Hepatocyte (in vitro differentiated cells): ENCODE measurements around the gene PAX5. TPM values are rescaled to one million over a fixed set of nuclear protein-coding genes. Genes with fewer than 3 reads are reported as not detected.

ENCODE experiments used
- DNase-seq: peaks from one replicate; pipeline ENCODE4 v3.0.0-alpha.2; 2016; ENCODE audit warnings: low spot score
- H2AFZ ChIP-seq: fragments of 200-600 bp; sonication (generic); 2 replicates; pipeline ENCODE4 v1.6.0; 2016; ENCODE audit warnings: antibody characterized with exemption, mild to moderate bottlenecking
- H3K27ac ChIP-seq: fragments of 200-600 bp; sonication (generic); 2 replicates; pipeline ENCODE4 v1.5.1; 2016; ENCODE audit warnings: mild to moderate bottlenecking
- H3K27me3 ChIP-seq: fragments of 200-600 bp; sonication (generic); 2 replicates; pipeline ENCODE4 v1.6.1; 2016
- H3K36me3 ChIP-seq: fragments of 200-600 bp; sonication (generic); replicated peaks from 2 replicates; pipeline ENCODE4 v1.5.1; 2016; ENCODE audit warnings: low read depth; ENCODE audit not compliant: insufficient read depth
- H3K4me1 ChIP-seq: fragments of 200-600 bp; sonication (generic); 2 replicates; pipeline ENCODE4 v1.5.1; 2016; ENCODE audit warnings: mild to moderate bottlenecking, moderate library complexity; ENCODE audit not compliant: insufficient read depth
- H3K4me2 ChIP-seq: fragments of 200-600 bp; sonication (generic); 2 replicates; pipeline ENCODE4 v1.6.0; 2016
- H3K4me3 ChIP-seq: fragments of 200-600 bp; sonication (generic); 2 replicates; pipeline ENCODE4 v1.5.1; 2016; ENCODE audit warnings: mild to moderate bottlenecking
- H3K79me2 ChIP-seq: fragments of 200-600 bp; sonication (generic); 2 replicates; pipeline ENCODE4 v1.6.0; 2017; ENCODE audit warnings: mild to moderate bottlenecking
- H3K9me2 ChIP-seq: fragments of 200-600 bp; sonication (generic); replicated peaks from 2 replicates; pipeline ENCODE4 v1.6.0; 2017; ENCODE audit warnings: mild to moderate bottlenecking; ENCODE audit not compliant: insufficient read depth
- H3K9me3 ChIP-seq: fragments of 200-600 bp; sonication (generic); 2 replicates; pipeline ENCODE4 v1.5.1; 2016; ENCODE audit warnings: low read depth, mild to moderate bottlenecking
- H4K20me1 ChIP-seq: fragments of 200-600 bp; sonication (generic); 2 replicates; pipeline ENCODE4 v1.6.0; 2016; ENCODE audit warnings: mild to moderate bottlenecking; ENCODE audit not compliant: insufficient read depth, poor library complexity, severe bottlenecking
- CTCF ChIP-seq: fragments of 200-600 bp; sonication (generic); IDR thresholded peaks from 2 replicates; pipeline ENCODE4 v1.5.1; 2016; ENCODE audit warnings: antibody characterized with exemption, mild to moderate bottlenecking; ENCODE audit not compliant: poor library complexity
- EZH2 ChIP-seq: fragments of 200-600 bp; sonication (generic); IDR thresholded peaks from 2 replicates; pipeline ENCODE4 v1.6.1; 2016; ENCODE audit warnings: antibody characterized with exemption, mild to moderate bottlenecking, borderline replicate concordance
- EZH2phosphoT487 ChIP-seq: fragments of 200-600 bp; sonication (generic); IDR thresholded peaks from one replicate; pipeline ENCODE4 v1.6.1; 2018; ENCODE audit warnings: antibody characterized with exemption, mild to moderate bottlenecking, low read depth, moderate library complexity; ENCODE audit not compliant: unreplicated experiment, severe bottlenecking
- WGBS: methylation state at CpG from one replicate; pipeline ENCODE4 v1.1.6; 2016; ENCODE audit warnings: low lambda C conversion rate; ENCODE audit errors: missing lambda C conversion rate; 5-methylcytosine and 5-hydroxymethylcytosine counted together
- polyA plus RNA-seq: library from polyadenylated mRNA; unstranded; fragments of >200 nt; fragmentation: Nextera tagmentation; extraction: Ambion mirVana; gene quantifications from 2 replicates; pipeline ENCODE4 v1.2.1, GENCODE V29; 2016
- total RNA-seq: library from RNA; depleted of rRNA; stranded (reverse); fragments of >200 nt; gene quantifications from 2 replicates; pipeline ENCODE4 v1.2.3, GENCODE V29; 2014

The PAX5 gene
- total and polyA plus RNA-seq, 2 experiments from 2014 or later = not detected

GRCh38 chr9:36939655-36940499 lies 94.2 kb downstream of the PAX5 start:
- Histone ChIP-seq H2AFZ (no peak overlapping the region), H3K79me2 (no peaks in the 10 kb centered on the region), H3K27me3 (peaks cover 15% of the 10 kb centered on the region), H4K20me1 (no peaks in the 10 kb centered on the region), H3K4me2 (no peak overlapping the region), H3K4me1 (no peaks in the 10 kb centered on the region), H3K9me2 (no peaks in the 10 kb centered on the region), H3K27ac (no peak overlapping the region), H3K9me3 (no peaks in the 10 kb centered on the region), H3K4me3 (no peak overlapping the region), H3K36me3 (no peaks in the 10 kb centered on the region)
- TF ChIP-seq EZH2 (no peak), CTCF (no peak), EZH2phosphoT487 (no peak)
- WGBS = 90% methylated on average over 28 of the region's 28 CpGs
- DNase-seq = peak; percentile 2

- no peak for DNase-seq
- peaks cover 15% of the 10 kb centered on the region for H3K27me3 ChIP-seq
- no peak overlapping the region for H2AFZ ChIP-seq
- no peaks in the 10 kb centered on the region for H3K9me2 ChIP-seq
- no peaks in the 10 kb centered on the region for H3K4me1 ChIP-seq
- TF ChIP-seq CTCF = no peak
- TF ChIP-seq EZH2 = no peak
- no peak for TF ChIP-seq EZH2phosphoT487
- H3K9me3 ChIP-seq = no peaks in the 10 kb centered on the region
- H3K36me3 ChIP-seq = no peaks in the 10 kb centered on the region
- H3K79me2 ChIP-seq = no peaks in the 10 kb centered on the region
- H3K27ac ChIP-seq = no peak overlapping the region
- 81% methylated on average over 5 of the region's 5 CpGs for WGBS
- H3K4me2 ChIP-seq = no peak overlapping the region
- H3K4me3 ChIP-seq = no peak overlapping the region
- no peaks in the 10 kb centered on the region for H4K20me1 ChIP-seq
These were observed 94.9 kb downstream of the PAX5 start for GRCh38 chr9:36939214-36939613.

GRCh38 chr9:36938617-36939016 lies 95.5 kb downstream of the PAX5 start:
- WGBS = 63% methylated on average over 6 of the region's 6 CpGs
- Histone ChIP-seq H3K27ac (no peak overlapping the region), H3K27me3 (peaks cover 15% of the 10 kb centered on the region), H3K36me3 (no peaks in the 10 kb centered on the region), H3K4me3 (no peak overlapping the region), H3K4me2 (no peak overlapping the region), H3K4me1 (no peaks in the 10 kb centered on the region), H3K9me2 (no peaks in the 10 kb centered on the region), H3K79me2 (no peaks in the 10 kb centered on the region), H2AFZ (no peak overlapping the region), H3K9me3 (no peaks in the 10 kb centered on the region), H4K20me1 (no peaks in the 10 kb centered on the region)
- TF ChIP-seq EZH2phosphoT487 (no peak), EZH2 (no peak), CTCF (no peak)
- no peak for DNase-seq
